Bronchial epithelial cell (primary cell): ENCODE results near the gene EP400. TPM values are rescaled to one million over a fixed set of nuclear protein-coding genes. Genes with fewer than 3 reads are reported as not detected.
"Not testable (repeated sequence)": the region's sequence is repeated elsewhere in the genome, so short reads cannot be mapped to it uniquely, and the experiment has no call there.

Experiments used
- DNase-seq: peaks from one replicate; pipeline ENCODE4 v3.0.0-alpha.2; 2010; ENCODE audit warnings: low read depth
- FAIRE-seq: peaks from 2 replicates; lab custom pipeline; 2011; peaks lifted over from hg19 to GRCh38; lab: Jason Lieb, UNC
- H3K27me3 ChIP-seq: 2 replicates; pipeline ENCODE4 v1.5.1; 2011; ENCODE audit warnings: low read length; ENCODE audit not compliant: control insufficient read depth, insufficient read depth
- H3K36me3 ChIP-seq: 2 replicates; pipeline ENCODE4 v1.5.1; 2011; ENCODE audit warnings: low read length; ENCODE audit not compliant: control insufficient read depth, insufficient read depth
- H3K4me3 ChIP-seq: 2 replicates; pipeline ENCODE4 v1.5.1; 2011; ENCODE audit warnings: mild to moderate bottlenecking, low read depth, low read length, control low read depth
- total RNA-seq: library from RNA; depleted of rRNA; stranded (reverse); fragments of >200 nt; gene quantifications from 2 replicates; pipeline ENCODE4 v1.2.1, GENCODE V29; 2014
- TF ChIP-seq, protein P1 (sequence below): IDR thresholded peaks from 2 replicates; pipeline ENCODE4 v1.5.1; 2011; ENCODE audit warnings: mild to moderate bottlenecking, moderate library complexity, low read length, control low read depth, inconsistent platforms; ENCODE audit not compliant: insufficient read depth, severe bottlenecking

The EP400 gene
- total RNA-seq, 1 donor from 2014 or later, result 5.8 TPM

DNA sequence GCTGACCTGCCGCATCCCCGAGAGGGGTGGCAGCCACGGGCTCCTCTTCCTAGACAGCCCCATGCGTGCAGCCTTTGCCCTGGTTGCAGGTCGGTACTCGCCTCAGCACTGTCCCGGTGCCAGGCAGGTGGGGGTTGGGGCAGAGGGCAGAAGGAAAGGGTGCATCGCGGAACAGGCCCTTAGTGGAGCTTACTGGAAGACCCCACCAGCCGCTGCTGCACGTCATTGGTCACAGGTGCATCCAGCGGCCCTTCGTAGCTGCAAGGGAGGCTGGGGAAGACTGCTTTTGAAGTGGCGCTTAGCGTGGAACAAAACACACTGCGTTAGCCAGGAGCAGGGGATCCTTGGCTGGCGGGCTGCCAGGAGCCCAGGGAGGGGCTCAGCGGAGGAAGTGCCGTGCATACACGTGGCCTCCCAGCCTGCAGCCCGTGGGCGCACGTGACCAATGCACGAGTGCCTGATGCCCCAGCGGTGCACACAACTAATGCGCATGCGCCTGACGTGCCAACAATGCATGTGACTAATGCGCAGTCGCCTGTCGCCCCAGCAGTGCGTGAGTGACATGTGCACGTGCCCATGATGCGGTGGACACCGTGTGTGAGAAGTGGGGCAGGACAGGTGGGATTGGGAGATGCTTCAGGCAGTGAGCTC lies 5.0 kb upstream of the EP400 start:
- DNase-seq, result no peak
- peak; percentile 40 for FAIRE-seq
- Histone ChIP-seq H3K27me3 (no peaks in the 10 kb centered on the region), H3K4me3 (no peak overlapping the region), H3K36me3 (peaks cover 20% of the 10 kb centered on the region)
- TF ChIP-seq, protein P1, sequence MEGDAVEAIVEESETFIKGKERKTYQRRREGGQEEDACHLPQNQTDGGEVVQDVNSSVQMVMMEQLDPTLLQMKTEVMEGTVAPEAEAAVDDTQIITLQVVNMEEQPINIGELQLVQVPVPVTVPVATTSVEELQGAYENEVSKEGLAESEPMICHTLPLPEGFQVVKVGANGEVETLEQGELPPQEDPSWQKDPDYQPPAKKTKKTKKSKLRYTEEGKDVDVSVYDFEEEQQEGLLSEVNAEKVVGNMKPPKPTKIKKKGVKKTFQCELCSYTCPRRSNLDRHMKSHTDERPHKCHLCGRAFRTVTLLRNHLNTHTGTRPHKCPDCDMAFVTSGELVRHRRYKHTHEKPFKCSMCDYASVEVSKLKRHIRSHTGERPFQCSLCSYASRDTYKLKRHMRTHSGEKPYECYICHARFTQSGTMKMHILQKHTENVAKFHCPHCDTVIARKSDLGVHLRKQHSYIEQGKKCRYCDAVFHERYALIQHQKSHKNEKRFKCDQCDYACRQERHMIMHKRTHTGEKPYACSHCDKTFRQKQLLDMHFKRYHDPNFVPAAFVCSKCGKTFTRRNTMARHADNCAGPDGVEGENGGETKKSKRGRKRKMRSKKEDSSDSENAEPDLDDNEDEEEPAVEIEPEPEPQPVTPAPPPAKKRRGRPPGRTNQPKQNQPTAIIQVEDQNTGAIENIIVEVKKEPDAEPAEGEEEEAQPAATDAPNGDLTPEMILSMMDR, result no peak

DNA sequence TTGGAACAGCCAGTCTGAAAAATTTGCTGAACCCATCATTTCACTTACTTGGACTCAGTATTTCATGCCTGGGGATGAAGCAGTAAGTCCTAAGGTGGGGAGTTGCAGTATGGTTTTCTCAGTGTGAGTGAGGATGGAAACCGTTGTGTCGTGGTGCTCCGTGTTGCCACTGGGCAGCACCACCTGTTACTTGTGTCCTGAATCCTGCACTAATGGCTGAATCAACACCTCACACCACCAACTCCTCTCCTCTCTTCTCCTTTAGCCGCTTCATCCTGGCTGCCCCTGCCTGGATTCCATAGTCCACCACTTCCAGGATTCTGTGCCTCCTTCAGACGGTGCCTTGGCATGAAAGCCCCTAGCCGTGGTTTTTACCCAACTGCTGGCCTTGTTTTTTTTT lies 3.0 kb upstream of the EP400 start:
- DNase-seq (no peak), FAIRE-seq (no peak)
- H3K4me3 ChIP-seq, result no peak overlapping the region
- TF ChIP-seq, protein P1, result no peak
- peaks cover 12% of the 10 kb centered on the region for H3K36me3 ChIP-seq
- no peaks in the 10 kb centered on the region for H3K27me3 ChIP-seq

DNA sequence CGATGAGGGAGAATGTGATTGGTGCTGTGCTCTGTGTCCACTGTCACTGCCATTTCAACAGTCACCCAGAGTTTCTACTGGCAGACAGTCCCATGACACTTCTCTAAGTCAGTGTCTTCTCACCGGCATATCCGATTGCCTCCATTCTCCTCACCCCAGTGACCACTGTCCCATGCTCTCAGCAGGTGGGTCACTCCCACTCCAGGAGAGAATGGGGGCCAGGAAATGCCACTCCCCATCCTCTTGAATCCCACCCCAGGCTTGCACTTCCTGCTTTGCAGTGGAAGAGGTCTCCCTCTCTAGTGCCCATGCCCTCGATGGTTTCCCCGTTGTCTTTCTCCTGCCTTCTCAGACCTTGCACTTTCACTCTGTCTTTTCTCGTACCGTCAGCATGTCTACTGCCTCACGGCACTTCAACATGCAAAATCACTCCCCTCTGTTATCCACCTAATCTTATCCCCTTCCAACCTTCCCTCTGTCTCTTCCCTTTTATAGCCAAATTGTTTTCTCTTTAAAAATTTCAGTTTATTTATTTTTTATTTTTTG lies 2.2 kb upstream of the EP400 start:
- FAIRE-seq (peak; percentile 90), DNase-seq (no peak)
- Histone ChIP-seq H3K4me3 (no peak overlapping the region), H3K27me3 (no peaks in the 10 kb centered on the region), H3K36me3 (peaks cover 9% of the 10 kb centered on the region)
- TF ChIP-seq, protein P1, result no peak

DNA sequence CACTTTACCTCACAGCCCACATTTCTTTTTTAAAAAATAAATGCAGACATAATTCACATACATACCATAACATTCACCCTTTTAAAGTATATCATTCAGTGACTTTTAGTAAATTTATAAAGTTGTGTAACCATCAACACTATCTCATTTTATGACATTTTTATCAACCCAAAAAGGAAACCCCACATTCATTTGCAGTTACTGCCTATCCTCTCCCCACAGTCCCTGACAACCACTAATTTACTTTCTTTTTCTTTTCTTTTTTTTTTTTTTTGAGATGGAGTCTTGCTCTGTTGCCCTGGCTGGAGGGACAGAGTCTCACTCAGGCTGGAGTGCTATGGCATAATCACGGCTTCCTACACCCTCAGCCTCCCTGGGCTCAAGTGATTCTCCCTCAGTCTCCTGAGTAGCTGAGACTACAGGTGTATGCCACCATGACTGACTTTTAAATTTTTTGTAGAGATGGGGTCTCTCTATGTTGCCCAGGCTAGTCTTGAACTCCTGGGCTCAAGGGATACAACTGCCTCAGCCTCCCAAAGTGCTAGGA lies 1.5 kb upstream of the EP400 start:
- Histone ChIP-seq H3K36me3 (peaks cover 8% of the 10 kb centered on the region), H3K4me3 (no peak overlapping the region), H3K27me3 (no peaks in the 10 kb centered on the region)
- TF ChIP-seq, protein P1, result no peak
- FAIRE-seq (no peak), DNase-seq (no peak)

DNA sequence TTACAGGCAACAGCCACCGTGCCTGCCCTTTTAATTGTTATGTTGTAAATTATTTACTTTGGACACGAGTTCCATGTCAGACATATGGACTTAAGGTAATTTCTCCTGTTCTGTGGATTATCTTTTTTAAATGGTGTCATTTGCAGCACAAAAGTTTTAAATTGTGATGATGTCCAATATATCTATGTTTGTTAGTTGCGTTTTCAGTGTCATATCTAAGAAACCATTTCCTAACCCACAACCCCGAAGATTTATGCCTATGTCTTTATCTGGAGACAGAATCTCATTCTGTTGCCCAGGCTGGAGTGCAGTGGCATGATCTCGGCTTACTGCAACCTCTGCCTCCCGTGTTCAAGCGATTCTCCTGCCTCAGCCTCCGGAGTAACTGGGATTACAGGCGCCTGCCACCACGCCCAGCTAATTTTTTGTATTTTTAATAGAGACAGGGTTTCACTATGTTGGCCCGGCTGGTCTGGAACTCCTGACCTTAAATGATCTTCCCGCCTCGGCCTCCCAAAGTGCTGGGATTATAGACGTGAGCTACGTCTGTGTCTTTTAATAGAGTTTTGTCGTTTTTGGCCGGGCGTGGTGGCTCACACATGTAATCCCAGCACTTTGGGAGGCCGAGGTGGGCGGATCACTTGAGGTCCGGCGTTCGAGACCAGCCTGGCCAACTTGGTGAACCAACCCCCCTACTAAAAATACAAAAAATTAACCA lies 870 bp upstream of the EP400 start:
- H3K36me3 ChIP-seq, DNase-seq, H3K27me3 ChIP-seq, FAIRE-seq: not testable (repeated sequence)
- peak overlapping the region; percentile 83 for H3K4me3 ChIP-seq
